OCI-LY7 (cell line): Measurements from ENCODE around the gene FOXD1. TPM values are rescaled to one million over a fixed set of nuclear protein-coding genes. Genes with fewer than 3 reads are reported as not detected.
"Not testable (repeated sequence)": the region's sequence is repeated elsewhere in the genome, so short reads cannot be mapped to it uniquely, and the experiment has no call there.

Experiments used
- BruUV-seq: library from RNA; stranded (reverse); fragments of 400-500 nt; replicated peaks from 2 replicates; lab custom pipeline; 2021; lab: Mats Ljungman, UMichigan
- CTCF ChIA-PET: fragments of 300-600 bp; sonication (Branson Sonifier 250); formaldehyde crosslinking; loops from one replicate; lab custom pipeline; 2022; ENCODE audit warnings: antibody characterized with exemption; ENCODE audit not compliant: unreplicated experiment; lab: Charles Lee
- POLR2A ChIA-PET: fragments of 300-600 bp; sonication (Branson Sonifier 250); formaldehyde crosslinking; loops from one replicate; lab custom pipeline; 2022; ENCODE audit warnings: antibody characterized with exemption; lab: Charles Lee
- DNase-seq: peaks from one replicate; pipeline ENCODE4 v3.0.0-alpha.2; 2015; ENCODE audit warnings: low spot score
- H2AFZ ChIP-seq: fragments of 200-600 bp; sonication (generic), shearing (Covaris generic); 2 replicates; pipeline ENCODE4 v1.6.1; 2014; ENCODE audit warnings: mild to moderate bottlenecking, antibody characterized with exemption, low read length, moderate library complexity
- H3K27ac ChIP-seq: fragments of 200-600 bp; sonication (generic); 2 replicates; pipeline ENCODE4 v1.5.1; 2014; ENCODE audit warnings: mixed run types, low read depth, mild to moderate bottlenecking, moderate library complexity, low read length, inconsistent platforms; ENCODE audit not compliant: poor library complexity, severe bottlenecking
- H3K36me3 ChIP-seq: fragments of 200-600 bp; sonication (generic); 2 replicates; pipeline ENCODE4 v1.6.1; 2014; ENCODE audit warnings: mild to moderate bottlenecking, antibody characterized with exemption, low read length, moderate library complexity, mixed read lengths; ENCODE audit not compliant: insufficient read depth
- H3K4me1 ChIP-seq: fragments of 200-600 bp; sonication (generic); 2 replicates; pipeline ENCODE4 v1.5.1; 2014; ENCODE audit warnings: mild to moderate bottlenecking, low read length; ENCODE audit not compliant: insufficient read depth, poor library complexity, severe bottlenecking
- H3K4me2 ChIP-seq: fragments of 200-600 bp; sonication (generic); 2 replicates; pipeline ENCODE4 v1.6.1; 2014; ENCODE audit warnings: mild to moderate bottlenecking, low read length
- H3K4me3 ChIP-seq: fragments of 200-600 bp; sonication (generic); 2 replicates; pipeline ENCODE4 v1.5.1; 2014; ENCODE audit warnings: mild to moderate bottlenecking, low read depth, low read length; ENCODE audit not compliant: poor library complexity, severe bottlenecking
- H3K79me2 ChIP-seq: fragments of 200-600 bp; sonication (generic); 2 replicates; pipeline ENCODE4 v1.6.1; 2016; ENCODE audit warnings: low read depth, mild to moderate bottlenecking, low read length, moderate library complexity, mixed read lengths; ENCODE audit not compliant: insufficient read depth
- H3K9me2 ChIP-seq: fragments of 200-600 bp; sonication (generic); 2 replicates; pipeline ENCODE4 v1.6.1; 2016; ENCODE audit warnings: mild to moderate bottlenecking, low read length, mixed read lengths; ENCODE audit not compliant: insufficient read depth
- H3K9me3 ChIP-seq: fragments of 200-600 bp; sonication (generic); 2 replicates; pipeline ENCODE4 v1.6.1; 2014; ENCODE audit warnings: mild to moderate bottlenecking, mixed run types, low read length, mixed read lengths
- H4K20me1 ChIP-seq: fragments of 200-600 bp; sonication (generic); 2 replicates; pipeline ENCODE4 v1.6.1; 2014; ENCODE audit warnings: mild to moderate bottlenecking, antibody characterized with exemption, low read length, moderate library complexity, mixed read lengths; ENCODE audit not compliant: insufficient read depth
- CTCF ChIP-seq: fragments of 200-600 bp; sonication (generic); conservative IDR thresholded peaks from 2 replicates; pipeline ENCODE4 v1.5.1; 2014; ENCODE audit warnings: mild to moderate bottlenecking, antibody characterized with exemption, low read length, moderate library complexity, mixed read lengths
- EZH2phosphoT487 ChIP-seq: fragments of 200-600 bp; sonication (generic); IDR thresholded peaks from 2 replicates; pipeline ENCODE4 v1.6.1; 2018; ENCODE audit warnings: low read depth, borderline replicate concordance, mild to moderate bottlenecking, mixed run types, antibody characterized with exemption, low read length, moderate library complexity, mixed read lengths
- intact Hi-C: fragments of 100-400 bp; cut with micrococcal nuclease; formaldehyde crosslinking; loops from one replicate; pipeline ENCODE4 v1.10.0; 2022; ENCODE audit not compliant: unreplicated experiment
- total RNA-seq, 2 experiments: library from RNA; depleted of rRNA in 1 of 2; stranded (reverse); fragments of >200 nt in 1 of 2; shearing (Covaris generic) in 1 of 2; gene quantifications; 2 replicates each; pipeline ENCODE4 v1.2.3, GENCODE V29; 2014 to 2022

FOXD1 gene
- total RNA-seq, 2 experiments from 2014 or later, result 1.5 to 5.6 TPM

- DNase-seq, result no peak
- Histone ChIP-seq H3K79me2 (no peaks in the 10 kb centered on the region), H3K27ac (no peak overlapping the region), H3K4me3 (no peak overlapping the region), H3K9me2 (no peaks in the 10 kb centered on the region), H3K4me2 (no peak overlapping the region), H3K4me1 (no peaks in the 10 kb centered on the region), H4K20me1 (no peaks in the 10 kb centered on the region), H3K9me3 (no peaks in the 10 kb centered on the region), H3K36me3 (no peaks in the 10 kb centered on the region), H2AFZ (no peak overlapping the region)
- intact Hi-C loops, result no loop called here
- no TSS peak for BruUV-seq
- POLR2A ChIA-PET, result no interaction called here
- TF ChIP-seq EZH2phosphoT487 (no peak), CTCF (no peak)
- CTCF ChIA-PET, result no interaction called here
Observed at GRCh38 chr5:73412597-73412988, 36.0 kb downstream of the FOXD1 start.

DNA sequence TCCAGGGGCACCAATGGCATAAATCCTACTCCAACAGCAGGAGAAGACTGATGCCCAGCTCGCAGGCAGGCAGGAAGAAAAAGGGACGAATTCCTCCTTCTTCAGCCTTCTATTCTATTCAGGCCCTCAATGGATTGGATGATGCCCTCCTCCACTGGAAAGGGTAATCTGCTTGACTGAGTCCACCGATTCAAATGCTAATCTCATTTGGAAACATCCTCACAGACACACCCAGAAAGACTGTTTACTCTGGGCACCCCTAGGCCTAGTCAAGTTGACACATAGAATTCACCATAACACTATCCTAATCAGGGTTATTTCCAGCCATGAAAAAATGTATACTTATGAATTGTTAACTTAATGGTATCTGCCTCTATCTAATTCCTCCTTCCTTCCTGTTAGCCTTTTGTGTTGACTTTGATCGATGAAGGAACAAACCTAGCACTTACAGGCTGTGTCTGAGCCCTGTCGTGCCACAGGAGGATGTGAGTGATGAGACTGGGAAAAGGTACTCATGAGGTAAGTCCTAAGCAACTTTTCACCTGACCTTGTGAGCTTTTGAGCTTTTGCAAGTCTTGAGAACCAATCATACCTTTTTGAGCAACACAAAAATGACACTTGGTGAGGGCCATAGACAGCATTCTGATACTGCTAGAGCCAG lies 36.5 kb downstream of the FOXD1 start:
- no peak overlapping the region for H3K4me3 ChIP-seq
- ChIA-PET POLR2A (no interaction called here), CTCF (no interaction called here)
- no peaks in the 10 kb centered on the region for H3K9me2 ChIP-seq
- no peaks in the 10 kb centered on the region for H3K36me3 ChIP-seq
- no peaks in the 10 kb centered on the region for H3K79me2 ChIP-seq
- H3K9me3 ChIP-seq, result no peaks in the 10 kb centered on the region
- H3K4me2 ChIP-seq, result no peak overlapping the region
- no peaks in the 10 kb centered on the region for H3K4me1 ChIP-seq
- DNase-seq, result no peak
- no peak for TF ChIP-seq CTCF
- no peak for TF ChIP-seq EZH2phosphoT487
- no peaks in the 10 kb centered on the region for H4K20me1 ChIP-seq
- BruUV-seq, result no TSS peak
- intact Hi-C loops, result no loop called here
- H2AFZ ChIP-seq, result no peak overlapping the region
- no peak overlapping the region for H3K27ac ChIP-seq

DNA sequence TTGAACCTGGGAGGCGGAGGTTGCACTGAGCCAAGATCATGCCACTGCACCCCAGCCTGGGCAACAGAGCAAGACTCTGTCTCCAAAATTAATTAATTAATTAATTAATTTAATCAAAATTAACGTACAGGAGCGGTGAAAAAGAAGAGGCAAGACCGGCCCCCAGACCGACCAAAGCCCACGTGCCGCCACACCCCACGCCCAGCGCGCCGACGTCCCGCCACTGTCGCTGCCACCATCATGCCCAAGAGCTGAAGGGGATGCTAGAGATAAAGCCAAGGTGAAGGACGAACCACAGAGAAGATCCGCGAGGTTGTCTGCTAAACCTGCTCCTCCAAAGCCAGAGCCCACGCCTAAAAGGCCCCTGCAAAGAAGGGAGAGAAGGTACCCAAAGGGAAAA lies 38.6 kb downstream of the FOXD1 start:
- BruUV-seq, CTCF ChIA-PET: not testable (repeated sequence)

More for the DNA sequence above, 38.6 kb downstream of the FOXD1 start:
- H4K20me1 ChIP-seq, H2AFZ ChIP-seq, POLR2A ChIA-PET, H3K4me3 ChIP-seq, H3K4me1 ChIP-seq, H3K9me3 ChIP-seq, H3K36me3 ChIP-seq, H3K79me2 ChIP-seq, H3K4me2 ChIP-seq, DNase-seq, intact Hi-C loops, H3K27ac ChIP-seq, H3K9me2 ChIP-seq: not testable (repeated sequence)
